ENCODE results near the gene HOXC4.
"Not testable (repeated sequence)": the region's sequence is repeated elsewhere in the genome, so short reads cannot be mapped to it uniquely, and the experiment has no call there.

Gene HOXC4

GRCh38 chr12:54089465-54089864 is 35.8 kb downstream of the HOXC4 start:
- not testable (repeated sequence) for DNase-seq (ENCODE audit: low spot score in 2 of 2); H3K4me3 Mint-ChIP-seq; ATAC-seq (replicated peaks; ENCODE audit: extremely low read depth, poor library complexity, severe bottlenecking); H3K9me3 Mint-ChIP-seq; H3K36me3 Mint-ChIP-seq (ENCODE audit: insufficient read depth); H3K27ac Mint-ChIP-seq (ENCODE audit: low read depth)
- H3K27me3 Mint-ChIP-seq: peaks cover 49% of the 10 kb centered on the region
- peaks cover 16% of the 10 kb centered on the region for H3K4me1 Mint-ChIP-seq

- H3K36me3 Mint-ChIP-seq (ENCODE audit: insufficient read depth); DNase-seq (ENCODE audit: low spot score in 2 of 2); ATAC-seq (replicated peaks; ENCODE audit: extremely low read depth, poor library complexity, severe bottlenecking); H3K9me3 Mint-ChIP-seq; H3K27ac Mint-ChIP-seq (ENCODE audit: low read depth): not testable (repeated sequence)
- Mint-ChIP-seq H3K4me3 (peak overlapping the region; percentile 71), H3K27me3 (peaks cover 52% of the 10 kb centered on the region), H3K4me1 (peaks cover 14% of the 10 kb centered on the region)
Measured at GRCh38 chr12:54090312-54090711, 36.7 kb downstream of the HOXC4 start.

DNA sequence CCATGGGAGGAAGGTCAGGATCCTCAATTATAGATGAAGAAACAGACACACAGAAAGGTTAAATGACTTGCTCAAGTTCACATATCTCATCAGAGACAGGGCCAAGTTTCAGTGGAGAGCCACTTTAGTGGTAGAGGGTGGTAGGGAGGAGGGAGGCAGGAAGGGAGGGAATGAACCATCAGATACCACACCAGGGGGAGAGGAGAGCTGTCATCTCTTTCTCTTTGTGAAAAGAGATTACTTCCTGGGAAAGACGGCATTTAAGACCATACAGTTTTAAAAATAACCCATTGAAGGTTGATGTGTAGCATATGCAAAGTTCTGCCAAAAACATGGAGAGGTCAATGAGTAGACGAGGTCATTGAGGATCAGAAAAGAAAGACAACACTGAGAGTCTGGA is 39.3 kb downstream of the HOXC4 start:
- ATAC-seq (replicated peaks; ENCODE audit: extremely low read depth, poor library complexity, severe bottlenecking); H3K36me3 Mint-ChIP-seq (ENCODE audit: insufficient read depth); H3K27ac Mint-ChIP-seq (ENCODE audit: low read depth); H3K9me3 Mint-ChIP-seq; H3K4me3 Mint-ChIP-seq; DNase-seq (ENCODE audit: low spot score in 2 of 2): not testable (repeated sequence)
- Mint-ChIP-seq H3K4me1 (peaks cover 11% of the 10 kb centered on the region), H3K27me3 (peaks cover 52% of the 10 kb centered on the region)

DNA sequence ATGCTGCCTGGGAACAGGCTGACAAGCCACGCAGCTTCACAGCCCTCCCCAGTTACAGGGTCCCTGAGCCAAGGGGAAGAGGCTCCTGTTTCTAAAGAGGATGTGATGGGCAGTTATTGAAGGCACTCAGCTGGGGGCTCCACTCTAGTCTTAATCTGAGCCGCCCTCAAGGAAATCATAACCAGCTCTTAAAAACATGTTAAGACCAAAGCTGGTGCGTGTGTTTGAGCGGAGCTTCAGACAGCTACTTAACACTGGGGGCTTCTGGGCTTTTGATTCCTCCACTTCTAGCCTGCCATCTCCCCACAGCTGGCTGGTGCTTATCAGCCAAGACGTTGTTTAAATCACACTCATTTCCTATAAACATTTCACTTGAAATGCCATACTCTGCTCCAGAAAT is 42.3 kb downstream of the HOXC4 start:
- ATAC-seq (replicated peaks; ENCODE audit: extremely low read depth, poor library complexity, severe bottlenecking); H3K4me1 Mint-ChIP-seq; H3K27ac Mint-ChIP-seq (ENCODE audit: low read depth); H3K36me3 Mint-ChIP-seq (ENCODE audit: insufficient read depth); DNase-seq (ENCODE audit: low spot score in 2 of 2); H3K4me3 Mint-ChIP-seq; H3K9me3 Mint-ChIP-seq: not testable (repeated sequence)
- H3K27me3 Mint-ChIP-seq: peaks cover 31% of the 10 kb centered on the region

DNA sequence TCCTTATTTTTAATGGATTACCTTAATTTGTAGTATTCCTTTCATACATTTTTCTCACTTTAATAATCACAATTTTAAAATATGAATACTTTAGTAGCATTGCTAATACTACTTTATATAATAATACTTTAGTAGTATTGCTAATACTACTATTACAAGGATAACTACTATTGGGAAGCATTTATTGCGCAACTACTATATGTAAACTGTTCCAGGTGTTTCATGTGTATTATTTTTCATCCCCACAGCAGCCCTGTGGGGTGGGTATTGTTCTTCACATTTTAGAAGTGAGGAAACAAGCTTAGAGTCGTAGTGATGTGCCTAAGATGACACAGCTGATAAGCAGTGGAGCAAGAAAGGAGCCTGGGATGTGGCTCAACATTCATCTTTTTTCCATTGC is 45.0 kb downstream of the HOXC4 start:
- H3K36me3 Mint-ChIP-seq (ENCODE audit: insufficient read depth); H3K4me3 Mint-ChIP-seq; H3K9me3 Mint-ChIP-seq: not testable (repeated sequence)

DNA sequence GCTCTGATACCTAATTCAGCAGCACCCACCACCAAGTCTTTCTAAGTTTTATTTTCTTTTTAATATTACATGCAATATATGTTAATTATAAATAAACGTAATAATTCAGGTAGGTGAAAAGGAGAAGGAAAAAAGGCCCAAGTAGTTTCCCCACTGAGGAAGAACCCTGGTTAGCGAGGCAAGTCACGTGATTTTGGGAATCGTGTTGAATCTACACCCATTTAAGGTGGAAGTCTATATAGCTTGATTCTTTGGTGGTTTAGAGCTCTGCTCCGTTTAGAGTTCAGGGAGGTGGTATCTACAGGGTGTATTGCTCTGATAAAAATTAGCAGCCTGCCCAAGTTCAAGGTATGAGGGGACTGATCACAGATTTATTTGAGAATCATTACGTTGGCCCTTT is 47.0 kb downstream of the HOXC4 start:
- not testable (repeated sequence) for H3K27ac Mint-ChIP-seq (ENCODE audit: low read depth); H3K4me3 Mint-ChIP-seq; H3K9me3 Mint-ChIP-seq; H3K36me3 Mint-ChIP-seq (ENCODE audit: insufficient read depth); DNase-seq (ENCODE audit: low spot score in 2 of 2); ATAC-seq (replicated peaks; ENCODE audit: extremely low read depth, poor library complexity, severe bottlenecking); H3K4me1 Mint-ChIP-seq
- peaks cover 44% of the 10 kb centered on the region for H3K27me3 Mint-ChIP-seq

More for the DNA sequence above, 45.0 kb downstream of the HOXC4 start:
- not testable (repeated sequence) for ATAC-seq (replicated peaks; ENCODE audit: extremely low read depth, poor library complexity, severe bottlenecking); H3K4me1 Mint-ChIP-seq; DNase-seq (ENCODE audit: low spot score in 2 of 2); H3K27ac Mint-ChIP-seq (ENCODE audit: low read depth)
- H3K27me3 Mint-ChIP-seq: peaks cover 36% of the 10 kb centered on the region

DNA sequence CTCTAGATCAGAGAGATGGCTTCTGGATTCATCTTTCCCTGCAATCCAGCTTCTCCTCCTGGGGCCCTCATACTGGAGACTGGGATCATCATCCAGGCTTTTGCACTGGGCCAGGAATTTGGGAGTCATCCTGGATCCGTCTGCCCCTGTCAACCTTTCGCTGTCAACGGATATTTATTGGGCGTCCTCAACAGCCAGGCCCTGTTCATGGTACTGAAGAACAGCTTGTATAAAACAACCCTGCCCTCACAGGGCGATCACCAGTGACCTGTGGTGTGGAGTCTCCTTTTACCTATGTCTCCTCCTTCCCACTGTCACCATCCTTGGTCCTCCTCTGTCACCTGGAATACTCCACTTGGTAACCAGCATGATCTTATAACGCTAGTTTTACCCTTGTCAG is 48.6 kb downstream of the HOXC4 start:
- H3K27me3 Mint-ChIP-seq: peaks cover 60% of the 10 kb centered on the region
- ATAC-seq (replicated peaks; ENCODE audit: extremely low read depth, poor library complexity, severe bottlenecking); H3K4me3 Mint-ChIP-seq; H3K9me3 Mint-ChIP-seq; H3K36me3 Mint-ChIP-seq (ENCODE audit: insufficient read depth); DNase-seq (ENCODE audit: low spot score in 2 of 2); H3K27ac Mint-ChIP-seq (ENCODE audit: low read depth); H3K4me1 Mint-ChIP-seq: not testable (repeated sequence)

- not testable (repeated sequence) for H3K27ac Mint-ChIP-seq (ENCODE audit: low read depth); DNase-seq (ENCODE audit: low spot score in 2 of 2); H3K9me3 Mint-ChIP-seq; H3K4me1 Mint-ChIP-seq; ATAC-seq (replicated peaks; ENCODE audit: extremely low read depth, poor library complexity, severe bottlenecking); H3K4me3 Mint-ChIP-seq; H3K36me3 Mint-ChIP-seq (ENCODE audit: insufficient read depth)
- H3K27me3 Mint-ChIP-seq: peaks cover 76% of the 10 kb centered on the region
Measured at GRCh38 chr12:54103827-54104226, 50.2 kb downstream of the HOXC4 start.
